HepG2 (cell line): ENCODE data around the gene LIMD2. TPM values are rescaled to one million over a fixed set of nuclear protein-coding genes. Genes with fewer than 3 reads are reported as not detected.

Source experiments
- ATF6 ChIP-seq: sonication (generic); formaldehyde crosslinking; conservative IDR thresholded peaks from 2 replicates; pipeline ENCODE4 v1.4.0; 2020; ENCODE audit warnings: missing genetic modification reagents
- CREM ChIP-seq, 2 experiments: sonication (generic) in 1 of 2; formaldehyde crosslinking in 1 of 2; IDR thresholded peaks; 2 replicates each; pipeline versions ENCODE4 v1.4.0 to v1.6.1; 2016 to 2020; ENCODE audit warnings: antibody characterized with exemption in 1 of 2, mild to moderate bottlenecking in 1 of 2, missing genetic modification reagents in 1 of 2
- DPF2 ChIP-seq: sonication (generic); formaldehyde crosslinking; IDR thresholded peaks from 2 replicates; pipeline ENCODE4 v1.4.0; 2020; ENCODE audit warnings: mild to moderate bottlenecking, low read depth, missing genetic modification reagents, borderline replicate concordance
- FOXA1 ChIP-seq, 2 experiments: fragments of 450-650 bp in 1 of 2; sonication (generic) in 1 of 2; formaldehyde crosslinking in 1 of 2; IDR thresholded peaks; 2 replicates each; pipeline versions ENCODE4 v1.4.0 to v1.6.1; 2016 to 2020; ENCODE audit warnings: missing genetic modification reagents in 1 of 2
- GATAD2A ChIP-seq: IDR thresholded peaks from 2 replicates; pipeline ENCODE4 v1.6.1; 2016
- HMG20B ChIP-seq: conservative IDR thresholded peaks from 2 replicates; pipeline ENCODE4 v1.6.1; 2016; ENCODE audit warnings: missing genetic modification reagents, missing compliant biosample characterization
- HNF1B ChIP-seq: sonication (generic); formaldehyde crosslinking; IDR thresholded peaks from 2 replicates; pipeline ENCODE4 v1.5.1; 2020; ENCODE audit warnings: mild to moderate bottlenecking, moderate library complexity, missing genetic modification reagents
- MEIS2 ChIP-seq: sonication (generic); formaldehyde crosslinking; IDR thresholded peaks from 2 replicates; pipeline ENCODE4 v1.9.0; 2021; ENCODE audit warnings: mild to moderate bottlenecking, missing genetic modification reagents
- MNT ChIP-seq: fragments of 450-650 bp; IDR thresholded peaks from 2 replicates; pipeline ENCODE4 v1.6.1; 2016
- NCOA5 ChIP-seq: sonication (generic); formaldehyde crosslinking; IDR thresholded peaks from 2 replicates; pipeline ENCODE4 v1.4.0; 2020; ENCODE audit warnings: missing genetic modification reagents
- NFYB ChIP-seq: sonication (generic); formaldehyde crosslinking; IDR thresholded peaks from 2 replicates; pipeline ENCODE4 v1.4.0; 2020; ENCODE audit warnings: missing genetic modification reagents
- PRPF4 ChIP-seq: fragments of 200-400 bp; formaldehyde crosslinking; IDR thresholded peaks from 2 replicates; pipeline ENCODE4 v1.6.1; 2016; ENCODE audit warnings: low read length, low read depth; ENCODE audit not compliant: poor library complexity, severe bottlenecking
- SMARCC2 ChIP-seq: fragments of 450-650 bp; IDR thresholded peaks from 2 replicates; pipeline ENCODE4 v1.6.1; 2017; ENCODE audit warnings: antibody characterized with exemption, mild to moderate bottlenecking
- SRSF1 ChIP-seq: fragments of 200-400 bp; formaldehyde crosslinking; optimal IDR thresholded peaks from 2 replicates; pipeline ENCODE3; 2017; ENCODE audit warnings: mild to moderate bottlenecking, low read depth, low read length, moderate library complexity
- SYNCRIP ChIP-seq: fragments of 200-400 bp; formaldehyde crosslinking; IDR thresholded peaks from 2 replicates; pipeline ENCODE4 v1.6.1; 2018; ENCODE audit warnings: mild to moderate bottlenecking, low read depth, low read length; ENCODE audit not compliant: insufficient read depth
- TERF1 ChIP-seq: sonication (generic); formaldehyde crosslinking; IDR thresholded peaks from 2 replicates; pipeline ENCODE4 v1.8.0; 2022; ENCODE audit warnings: mild to moderate bottlenecking, missing genetic modification reagents, moderate library complexity
- THAP8 ChIP-seq: sonication (generic); formaldehyde crosslinking; IDR thresholded peaks from 2 replicates; pipeline ENCODE4 v1.5.1; 2020; ENCODE audit warnings: missing genetic modification reagents, mild to moderate bottlenecking, borderline replicate concordance
- TRIM24 ChIP-seq: sonication (generic); formaldehyde crosslinking; IDR thresholded peaks from 2 replicates; pipeline ENCODE4 v1.8.0; 2022; ENCODE audit warnings: mild to moderate bottlenecking, missing genetic modification reagents
- ZNF160 ChIP-seq: sonication (generic); formaldehyde crosslinking; IDR thresholded peaks from 2 replicates; pipeline ENCODE4 v1.8.0; 2022; ENCODE audit warnings: mild to moderate bottlenecking, inconsistent platforms, missing genetic modification reagents
- ZNF496 ChIP-seq: sonication (generic); formaldehyde crosslinking; IDR thresholded peaks from 2 replicates; pipeline ENCODE4 v1.8.1; 2023; ENCODE audit warnings: mild to moderate bottlenecking, moderate library complexity, missing genetic modification reagents; ENCODE audit not compliant: insufficient replicate concordance
- ZNF7 ChIP-seq: IDR thresholded peaks from 2 replicates; pipeline ENCODE4 v1.6.1; 2016; ENCODE audit warnings: missing biosample characterization, missing genetic modification reagents
- ZNF746 ChIP-seq: sonication (generic); formaldehyde crosslinking; IDR thresholded peaks from 2 replicates; pipeline ENCODE4 v1.8.0; 2022; ENCODE audit warnings: mild to moderate bottlenecking, missing genetic modification reagents
- polyA plus RNA-seq, 8 experiments: library from polyadenylated mRNA; depleted of rRNA in 3 of 8; stranded (reverse) in 7 of 8; unstranded in 1 of 8; fragments of >200 nt; fragmentation: Illumina TruSeq in 4 of 8; extraction: Trizol in 4 of 8; gene quantifications; 2 replicates each; pipeline versions ENCODE4 v1.2.1 to v1.2.3, GENCODE V29; 2011 to 2016; ENCODE audit warnings: low read depth in 4 of 8, missing spikeins in 1 of 8, mixed read lengths in 1 of 8; ENCODE audit not compliant: insufficient read depth in 1 of 8
- total RNA-seq, 5 experiments: library from RNA; depleted of rRNA; stranded (reverse); fragments of >200 nt; fragmentation: Illumina TruSeq; extraction: Trizol; gene quantifications; 2 replicates each; pipeline ENCODE4 v1.2.3, GENCODE V29; 2016; ENCODE audit warnings: low read depth in 1 of 5

LIMD2 gene
- total and polyA plus RNA-seq, 2 of the 13 experiments (the other 11 are each of a cell fraction or from before 2014, with no cell fraction given): 9.0 to 20.8 TPM

- no peak for TF ChIP-seq DPF2 (CRISPR knock-in tag)
- 0 out of 2 replicates have a peak, but pooled peaks have one; percentile 7 for TF ChIP-seq CREM (IDR thresholded peaks at IDR 0.05)
- no peak for TF ChIP-seq CREM (CRISPR knock-in tag; IDR thresholded peaks at IDR 0.05)
- peak; percentile 51 for TF ChIP-seq MNT
- TF ChIP-seq GATAD2A (CRISPR knock-in tag): peak; percentile 72
- no peak for TF ChIP-seq SMARCC2
- peak; percentile 59 for TF ChIP-seq SRSF1
- peak; percentile 73 for TF ChIP-seq HNF1B (CRISPR knock-in tag)
- TF ChIP-seq PRPF4: no peak
- TF ChIP-seq FOXA1 (IDR thresholded peaks at IDR 0.05): no peak
- TF ChIP-seq FOXA1 (CRISPR knock-in tag; IDR thresholded peaks at IDR 0.05): 0 out of 2 replicates have a peak, but pooled peaks have one; percentile 9
- no peak for TF ChIP-seq ZNF7
- TF ChIP-seq NFYB (CRISPR knock-in tag): peak; percentile 6; the same call in 1 of the 2 replicates
- TF ChIP-seq TERF1 (CRISPR knock-in tag): 0 out of 2 replicates have a peak, but pooled peaks have one; percentile 28
- TF ChIP-seq TRIM24 (CRISPR knock-in tag): no peak
- no peak; the same call in 1 of the 2 replicates for TF ChIP-seq ZNF160 (CRISPR knock-in tag)
- TF ChIP-seq ZNF746: peak; percentile 89
- TF ChIP-seq HMG20B (CRISPR knock-in tag): no peak
- peak; percentile 38; the same call in 1 of the 2 replicates for TF ChIP-seq MEIS2 (CRISPR knock-in tag)
- TF ChIP-seq ATF6 (CRISPR knock-in tag): no peak
- TF ChIP-seq THAP8 (CRISPR knock-in tag): peak; percentile 63; the same call in 1 of the 2 replicates
- TF ChIP-seq ZNF496 (CRISPR knock-in tag): no peak
- TF ChIP-seq NCOA5 (CRISPR knock-in tag): no peak
- no peak for TF ChIP-seq SYNCRIP
These were observed 41.7 kb upstream of the LIMD2 start, which contains the start of gene STRADA (continued) for GRCh38 chr17:63741408-63742173.
